ENCODE data around the gene CRACR2B. TPM values are rescaled to one million over a fixed set of nuclear protein-coding genes. Genes with fewer than 3 reads are reported as not detected.
A peak's percentile ranks its signal among the peaks of the same experiment; 100 is the strongest.

The CRACR2B gene
- total and polyA plus RNA-seq, 2 of the 13 experiments (the other 11 are each of a cell fraction or from before 2014, with no cell fraction given), result 14.9 to 21.0 TPM

DNA sequence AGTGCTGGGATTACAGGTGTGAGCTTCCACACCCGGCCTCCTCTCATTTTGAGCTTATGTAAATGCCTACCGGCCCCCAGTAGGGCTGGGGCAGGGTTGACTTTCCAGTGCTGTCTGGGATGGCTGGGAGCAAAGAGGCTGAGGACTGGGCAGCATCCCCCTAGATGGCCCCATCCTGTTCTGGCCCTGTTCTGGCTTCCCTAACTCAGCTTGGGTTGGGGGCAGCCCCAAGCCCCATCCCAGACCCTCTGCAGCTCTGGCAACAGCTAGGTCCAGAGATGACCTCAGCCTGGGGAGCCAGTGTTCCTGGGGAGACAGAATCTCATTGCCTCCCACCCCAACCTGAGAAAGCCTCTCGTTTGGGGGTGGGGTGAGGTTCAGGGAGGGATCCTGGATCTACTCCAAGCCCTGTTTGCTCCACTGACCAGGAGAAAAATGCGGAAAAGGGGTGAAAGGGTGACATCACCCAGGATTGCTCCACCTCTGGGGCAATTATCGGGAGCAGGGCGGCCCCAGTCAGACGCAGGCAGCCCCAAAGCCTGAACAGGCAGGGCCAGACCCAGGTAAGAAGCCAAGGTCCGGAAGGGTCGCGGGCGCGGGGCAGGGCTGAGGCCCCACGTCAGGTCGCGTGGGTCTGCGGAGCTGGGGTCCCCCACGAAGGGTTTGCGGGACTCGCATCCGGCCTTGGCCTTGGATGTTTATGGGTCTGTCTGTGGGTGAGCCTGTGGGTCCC, 9.2 kb upstream of the CRACR2B start, which contains the start of gene PNPLA2 (continued):
- TF ChIP-seq NFKB2 (CRISPR knock-in tag; IDR thresholded peaks at IDR 0.05; ENCODE audit: borderline replicate concordance) (no peak), ZBTB8A (CRISPR knock-in tag; IDR thresholded peaks at IDR 0.05; ENCODE audit: borderline replicate concordance, low read depth) (no peak), ZNF879 (CRISPR knock-in tag; IDR thresholded peaks at IDR 0.05) (no peak), TIGD3 (CRISPR knock-in tag; IDR thresholded peaks at IDR 0.05; ENCODE audit: borderline replicate concordance) (no peak), ZNF251 (CRISPR knock-in tag; IDR thresholded peaks at IDR 0.05) (no peak), RARG (CRISPR knock-in tag; IDR thresholded peaks at IDR 0.05; ENCODE audit: low read depth) (no peak), ZNF709 (CRISPR knock-in tag; IDR thresholded peaks at IDR 0.05) (no peak), FOSL1 (CRISPR knock-in tag; IDR thresholded peaks at IDR 0.05; ENCODE audit: borderline replicate concordance) (no peak), TRIM24 (CRISPR knock-in tag; IDR thresholded peaks at IDR 0.05) (peak; percentile 41; the same call in 1 of the 2 replicates), CEBPB (IDR thresholded peaks at IDR 0.05; ENCODE audit: borderline replicate concordance, low read depth, low read length) (peak; percentile 84), ZNF788 (CRISPR knock-in tag; IDR thresholded peaks at IDR 0.05; ENCODE audit: borderline replicate concordance) (peak; percentile 60; the same call in 1 of the 2 replicates), MTF2 (CRISPR knock-in tag; IDR thresholded peaks at IDR 0.05; ENCODE audit: borderline replicate concordance) (no peak), HNF1B (CRISPR knock-in tag; IDR thresholded peaks at IDR 0.05) (peak; percentile 57), ZNF281 (CRISPR knock-in tag; IDR thresholded peaks at IDR 0.05; ENCODE audit: borderline replicate concordance) (peak; percentile 57; the same call in 1 of the 2 replicates)
- TF ChIP-seq, protein P1, sequence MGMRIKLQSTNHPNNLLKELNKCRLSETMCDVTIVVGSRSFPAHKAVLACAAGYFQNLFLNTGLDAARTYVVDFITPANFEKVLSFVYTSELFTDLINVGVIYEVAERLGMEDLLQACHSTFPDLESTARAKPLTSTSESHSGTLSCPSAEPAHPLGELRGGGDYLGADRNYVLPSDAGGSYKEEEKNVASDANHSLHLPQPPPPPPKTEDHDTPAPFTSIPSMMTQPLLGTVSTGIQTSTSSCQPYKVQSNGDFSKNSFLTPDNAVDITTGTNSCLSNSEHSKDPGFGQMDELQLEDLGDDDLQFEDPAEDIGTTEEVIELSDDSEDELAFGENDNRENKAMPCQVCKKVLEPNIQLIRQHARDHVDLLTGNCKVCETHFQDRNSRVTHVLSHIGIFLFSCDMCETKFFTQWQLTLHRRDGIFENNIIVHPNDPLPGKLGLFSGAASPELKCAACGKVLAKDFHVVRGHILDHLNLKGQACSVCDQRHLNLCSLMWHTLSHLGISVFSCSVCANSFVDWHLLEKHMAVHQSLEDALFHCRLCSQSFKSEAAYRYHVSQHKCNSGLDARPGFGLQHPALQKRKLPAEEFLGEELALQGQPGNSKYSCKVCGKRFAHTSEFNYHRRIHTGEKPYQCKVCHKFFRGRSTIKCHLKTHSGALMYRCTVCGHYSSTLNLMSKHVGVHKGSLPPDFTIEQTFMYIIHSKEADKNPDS (CRISPR knock-in tag; IDR thresholded peaks at IDR 0.05), result no peak
- TF ChIP-seq, protein P2, sequence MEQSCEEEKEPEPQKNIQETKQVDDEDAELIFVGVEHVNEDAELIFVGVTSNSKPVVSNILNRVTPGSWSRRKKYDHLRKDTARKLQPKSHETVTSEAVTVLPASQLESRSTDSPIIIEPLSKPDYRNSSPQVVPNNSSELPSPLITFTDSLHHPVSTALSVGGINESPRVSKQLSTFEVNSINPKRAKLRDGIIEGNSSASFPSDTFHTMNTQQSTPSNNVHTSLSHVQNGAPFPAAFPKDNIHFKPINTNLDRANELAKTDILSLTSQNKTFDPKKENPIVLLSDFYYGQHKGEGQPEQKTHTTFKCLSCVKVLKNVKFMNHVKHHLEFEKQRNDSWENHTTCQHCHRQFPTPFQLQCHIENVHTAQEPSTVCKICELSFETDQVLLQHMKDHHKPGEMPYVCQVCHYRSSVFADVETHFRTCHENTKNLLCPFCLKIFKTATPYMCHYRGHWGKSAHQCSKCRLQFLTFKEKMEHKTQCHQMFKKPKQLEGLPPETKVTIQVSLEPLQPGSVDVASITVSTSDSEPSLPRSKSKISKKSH (CRISPR knock-in tag; IDR thresholded peaks at IDR 0.05; ENCODE audit: borderline replicate concordance), result peak; percentile 34; the same call in 1 of the 2 replicates

All from HepG2 (cell line).